ENCODE results near the gene SLC6A17.

- TF ChIP-seq POLR2A (IDR thresholded peaks at IDR 0.05): no peak
- no peak for TF ChIP-seq CTCF (IDR thresholded peaks at IDR 0.05)
Measured at GRCh38 chr1:110176299-110176956, 26.1 kb downstream of the SLC6A17 start.

Data from right lobe of liver (tissue), 4 donors.